Smooth muscle cell (in vitro differentiated cells): ENCODE measurements around the gene ATF4. TPM values are rescaled to one million over a fixed set of nuclear protein-coding genes. Genes with fewer than 3 reads are reported as not detected.

Experiments used
- DNase-seq: peaks from one replicate; lab custom pipeline; 2025; ENCODE audit not compliant: unreplicated experiment; lab: John Stamatoyannopoulos, UW
- H2AFZ ChIP-seq: fragments of 200-600 bp; sonication (generic); 2 replicates; pipeline ENCODE4 v1.6.0; 2016; ENCODE audit warnings: antibody characterized with exemption, low read depth, mild to moderate bottlenecking
- H3F3A ChIP-seq: fragments of 200-600 bp; sonication (generic); 2 replicates; pipeline ENCODE4 v1.6.0; 2017; ENCODE audit warnings: antibody characterized with exemption, low read depth
- H3K27ac ChIP-seq: fragments of 200-600 bp; sonication (generic); 2 replicates; pipeline ENCODE4 v1.5.1; 2016; ENCODE audit warnings: low read depth, mild to moderate bottlenecking
- H3K27me3 ChIP-seq: fragments of 200-600 bp; sonication (generic); 2 replicates; pipeline ENCODE4 v1.6.1; 2016; ENCODE audit warnings: low read depth, mild to moderate bottlenecking
- H3K36me3 ChIP-seq: fragments of 200-600 bp; sonication (generic); 2 replicates; pipeline ENCODE4 v1.5.1; 2016; ENCODE audit warnings: low read depth
- H3K4me1 ChIP-seq: fragments of 200-600 bp; sonication (generic); 2 replicates; pipeline ENCODE4 v1.5.1; 2016; ENCODE audit warnings: low read depth
- H3K4me2 ChIP-seq: fragments of 200-600 bp; sonication (generic); 2 replicates; pipeline ENCODE4 v1.6.0; 2016; ENCODE audit warnings: mild to moderate bottlenecking
- H3K4me3 ChIP-seq: fragments of 200-600 bp; sonication (generic); 2 replicates; pipeline ENCODE4 v1.5.1; 2016; ENCODE audit warnings: mild to moderate bottlenecking
- H3K79me2 ChIP-seq: fragments of 200-600 bp; sonication (generic); 2 replicates; pipeline ENCODE4 v1.6.0; 2016; ENCODE audit warnings: low read depth, mild to moderate bottlenecking
- H3K9ac ChIP-seq: fragments of 200-600 bp; sonication (generic); 2 replicates; pipeline ENCODE4 v1.6.0; 2016; ENCODE audit warnings: low read depth
- H3K9me3 ChIP-seq: fragments of 200-600 bp; sonication (generic); replicated peaks from 2 replicates; pipeline ENCODE4 v1.5.1; 2016; ENCODE audit warnings: low read depth
- H4K20me1 ChIP-seq: fragments of 200-600 bp; sonication (generic); 2 replicates; pipeline ENCODE4 v1.6.0; 2016; ENCODE audit warnings: low read depth
- CTCF ChIP-seq: fragments of 200-600 bp; sonication (generic); IDR thresholded peaks from 2 replicates; pipeline ENCODE4 v1.5.1; 2017; ENCODE audit warnings: borderline replicate concordance, mild to moderate bottlenecking, antibody characterized with exemption; ENCODE audit not compliant: insufficient read depth, poor library complexity, severe bottlenecking
- WGBS: methylation state at CpG from one replicate; pipeline ENCODE4 v1.1.7; 2016; ENCODE audit warnings: low lambda C conversion rate; 5-methylcytosine and 5-hydroxymethylcytosine counted together
- polyA plus RNA-seq: library from polyadenylated mRNA; unstranded; fragments of >200 nt; fragmentation: Nextera tagmentation; extraction: Ambion mirVana; gene quantifications from 2 replicates; pipeline ENCODE4 v1.2.1, GENCODE V29; 2016
- total RNA-seq: library from RNA; depleted of rRNA; stranded (reverse); fragments of >200 nt; gene quantifications from 2 replicates; pipeline ENCODE4 v1.2.3, GENCODE V29; 2014

ATF4 gene
- total and polyA plus RNA-seq, 2 experiments from 2014 or later, result 288 to 421 TPM

GRCh38 chr22:39500101-39500500 is 20.3 kb upstream of the ATF4 start:
- Histone ChIP-seq H3K4me3 (no peak overlapping the region), H4K20me1 (no peaks in the 10 kb centered on the region)

GRCh38 chr22:39501644-39502108 is 18.7 kb upstream of the ATF4 start:
- no peak for DNase-seq
- H4K20me1 ChIP-seq, result peaks cover 3% of the 10 kb centered on the region
- no peak overlapping the region for H3K9ac ChIP-seq
- no peaks in the 10 kb centered on the region for H3K9me3 ChIP-seq
- H3K27ac ChIP-seq, result peak overlapping the region; percentile 54
- H3K79me2 ChIP-seq, result peaks cover 42% of the 10 kb centered on the region
- peak overlapping the region; percentile 72 for H3K4me3 ChIP-seq
- 31% methylated on average over 13 of the region's 13 CpGs for WGBS
- H3F3A ChIP-seq, result peaks cover 11% of the 10 kb centered on the region
- H3K27me3 ChIP-seq, result no peaks in the 10 kb centered on the region
- peak overlapping the region; percentile 88 for H3K4me2 ChIP-seq
- H2AFZ ChIP-seq, result peak overlapping the region; percentile 6
- no peaks in the 10 kb centered on the region for H3K36me3 ChIP-seq
- peaks cover 24% of the 10 kb centered on the region for H3K4me1 ChIP-seq
- TF ChIP-seq CTCF, result no peak

More at GRCh38 chr22:39500101-39500500, 20.3 kb upstream of the ATF4 start:
- Histone ChIP-seq H3K36me3 (no peaks in the 10 kb centered on the region), H3K27me3 (no peaks in the 10 kb centered on the region), H3K9ac (no peak overlapping the region), H3K9me3 (no peaks in the 10 kb centered on the region), H3F3A (peaks cover 11% of the 10 kb centered on the region), H3K4me2 (no peak overlapping the region), H3K27ac (no peak overlapping the region), H3K4me1 (peaks cover 28% of the 10 kb centered on the region), H2AFZ (no peak overlapping the region), H3K79me2 (peaks cover 27% of the 10 kb centered on the region)
- TF ChIP-seq CTCF, result no peak
- no peak for DNase-seq
- WGBS, result 91% methylated on average over 6 of the region's 6 CpGs

GRCh38 chr22:39502109-39502788 is 18.1 kb upstream of the ATF4 start, which contains the start of gene MIEF1:
MIEF1 (plus strand) TSS chr22:39502290; CDS start chr22:39511295, 9,005 bp downstream.
- TF ChIP-seq CTCF, result no peak
- peaks cover 11% of the 10 kb centered on the region for H3F3A ChIP-seq
- H4K20me1 ChIP-seq, result peaks cover 3% of the 10 kb centered on the region
- peak within 1 kb of the TSS; percentile 54 for H3K27ac ChIP-seq
- H3K27me3 ChIP-seq, result no peaks in the 10 kb centered on the region
- peak within 1 kb of the TSS; percentile 68 for H3K9ac ChIP-seq
- peaks cover 45% of the 10 kb centered on the region for H3K79me2 ChIP-seq
- peak; percentile 89 for DNase-seq
- H3K4me2 ChIP-seq, result peak within 1 kb of the TSS; percentile 88
- WGBS, result under 1% methylated on average over 47 of the region's 58 CpGs
- H3K36me3 ChIP-seq, result no peaks in the 10 kb centered on the region
- no peaks in the 10 kb centered on the region for H3K9me3 ChIP-seq
- H2AFZ ChIP-seq, result peak within 1 kb of the TSS; percentile 6
- H3K4me1 ChIP-seq, result peaks cover 24% of the 10 kb centered on the region
- peak within 1 kb of the TSS; percentile 72 for H3K4me3 ChIP-seq
